A549 (cell line): ENCODE results near the gene KCNQ5. TPM values are rescaled to one million over a fixed set of nuclear protein-coding genes. Genes with fewer than 3 reads are reported as not detected.

Experiments used
- ATAC-seq, 2 experiments: fragments of 200-7000 bp in 1 of 2; fragments of >200 bp in 1 of 2; cut with Nextera tagmentation in 1 of 2; cut with Tn5 transposase in 1 of 2; 3 replicates each; pipeline versions ENCODE4 v1.8.0 to v1.9.1; 2018 to 2020; ENCODE audit warnings: mild to moderate bottlenecking in 1 of 2, moderate library complexity in 1 of 2
- CTCF ChIA-PET: fragments of 300-600 bp; sonication (Branson Sonifier 250); formaldehyde crosslinking; extraction: SDS; loops from one replicate; lab custom pipeline; 2021; ENCODE audit warnings: antibody characterized with exemption, inconsistent platforms; lab: Yijun Ruan, JAX
- POLR2A ChIA-PET: fragments of 350-600 bp; formaldehyde crosslinking; extraction: SDS; loops from one replicate; lab custom pipeline; 2021; ENCODE audit warnings: antibody characterized with exemption, inconsistent platforms; lab: Yijun Ruan, JAX
- DNase-seq, 2 experiments: peaks; one replicate each; pipeline versions ENCODE4 v3.0.0 to v3.0.0-alpha.2; 2011 to 2016; ENCODE audit warnings: low read depth in 1 of 2, low spot score in 1 of 2
- FAIRE-seq: peaks from 2 replicates; lab custom pipeline; 2011; peaks lifted over from hg19 to GRCh38; lab: Jason Lieb, UNC
- H3K27ac ChIP-seq, 2 experiments: fragments of >200 bp; sonication (Bioruptor Twin); formaldehyde crosslinking; 3 replicates each; pipeline ENCODE4 v1.5.1; 2016 to 2017
- H3K4me1 ChIP-seq: fragments of >200 bp; sonication (Bioruptor Twin); formaldehyde crosslinking; 3 replicates; pipeline ENCODE4 v1.6.1; 2016
- H3K4me2 ChIP-seq: fragments of >200 bp; sonication (Bioruptor Twin); formaldehyde crosslinking; 3 replicates; pipeline ENCODE4 v1.6.1; 2016
- H3K4me3 ChIP-seq: fragments of >200 bp; sonication (Bioruptor Twin); formaldehyde crosslinking; 3 replicates; pipeline ENCODE4 v1.5.1; 2016
- H3K9me3 ChIP-seq: fragments of >200 bp; sonication (Bioruptor Twin); formaldehyde crosslinking; 3 replicates; pipeline ENCODE4 v1.6.1; 2016
- ATOH8 ChIP-seq: fragments of 250-450 bp; sonication (Bioruptor Pico); IDR thresholded peaks from 2 replicates; pipeline ENCODE4 v1.5.0; 2020; ENCODE audit warnings: low read depth, mild to moderate bottlenecking, moderate library complexity
- CBX2 ChIP-seq: fragments of 200-600 bp; sonication (generic); IDR thresholded peaks from 2 replicates; pipeline ENCODE4 v1.6.1; 2016; ENCODE audit warnings: low read depth, mild to moderate bottlenecking, borderline replicate concordance
- CEBPB ChIP-seq, 2 experiments: fragments of >200 bp in 1 of 2; sonication (Bioruptor Twin) in 1 of 2; formaldehyde crosslinking in 1 of 2; IDR thresholded peaks; 2 replicates each; pipeline ENCODE4 v1.6.1; 2012 to 2016
- CHD2 ChIP-seq: fragments of 150-350 bp; IDR thresholded peaks from 2 replicates; pipeline ENCODE4 v1.6.1; 2014; ENCODE audit warnings: low read length; ENCODE audit not compliant: partially characterized antibody
- CTCF ChIP-seq: fragments of >200 bp; sonication (Bioruptor Twin); formaldehyde crosslinking; IDR thresholded peaks from 3 replicates; pipeline ENCODE4 v1.5.1; 2016
- FOSL2 ChIP-seq, 2 experiments: fragments of 450-650 bp in 1 of 2; fragments of >200 bp in 1 of 2; sonication (Bioruptor Twin) in 1 of 2; formaldehyde crosslinking; IDR thresholded peaks; 2 replicates each; pipeline versions ENCODE4 v1.5.0 to v1.6.1; 2016 to 2020; ENCODE audit warnings: mild to moderate bottlenecking in 1 of 2, moderate library complexity in 1 of 2
- HMGXB4 ChIP-seq: fragments of 250-450 bp; sonication (Bioruptor Pico); IDR thresholded peaks from 2 replicates; pipeline ENCODE4 v1.5.0; 2021; ENCODE audit warnings: mild to moderate bottlenecking, moderate library complexity, borderline replicate concordance
- HOXA7 ChIP-seq: fragments of 250-450 bp; sonication (Bioruptor Pico); IDR thresholded peaks from 2 replicates; pipeline ENCODE4 v1.5.0; 2020; ENCODE audit warnings: mild to moderate bottlenecking, moderate library complexity
- HOXB5 ChIP-seq: fragments of 250-450 bp; sonication (Bioruptor Pico); IDR thresholded peaks from 2 replicates; pipeline ENCODE4 v1.5.0; 2020; ENCODE audit warnings: mild to moderate bottlenecking, moderate library complexity
- KDM1A ChIP-seq: fragments of 200-600 bp; sonication (generic); IDR thresholded peaks from 2 replicates; pipeline ENCODE4 v1.6.1; 2016; ENCODE audit warnings: low read depth, mild to moderate bottlenecking
- MAX ChIP-seq: IDR thresholded peaks from 2 replicates; pipeline ENCODE4 v1.6.1; 2012
- MAZ ChIP-seq: fragments of 150-350 bp; IDR thresholded peaks from 2 replicates; pipeline ENCODE4 v1.6.1; 2014; ENCODE audit warnings: antibody characterized with exemption, low read depth, low read length, borderline replicate concordance
- MYC ChIP-seq: IDR thresholded peaks from 2 replicates; pipeline ENCODE4 v1.6.1; 2012; ENCODE audit warnings: mild to moderate bottlenecking, inconsistent platforms, low read length, improper control_type of control experiment, borderline replicate concordance
- NPAS2 ChIP-seq: fragments of 250-450 bp; sonication (Bioruptor Pico); IDR thresholded peaks from 2 replicates; pipeline ENCODE4 v1.8.0; 2022; ENCODE audit warnings: mild to moderate bottlenecking, moderate library complexity, borderline replicate concordance
- NR3C1 ChIP-seq: fragments of >200 bp; sonication (Bioruptor Twin); formaldehyde crosslinking; IDR thresholded peaks from 3 replicates; pipeline ENCODE4 v1.6.1; 2017
- PHF8 ChIP-seq: fragments of 200-600 bp; sonication (generic); IDR thresholded peaks from 2 replicates; pipeline ENCODE4 v1.6.1; 2016; ENCODE audit warnings: low read depth, mild to moderate bottlenecking, antibody characterized with exemption, moderate library complexity, borderline replicate concordance
- POLR2AphosphoS2 ChIP-seq: conservative IDR thresholded peaks from 2 replicates; pipeline ENCODE4 v1.6.1; 2012; ENCODE audit warnings: low read length, improper control_type of control experiment, inconsistent platforms
- RARB ChIP-seq: fragments of 250-450 bp; sonication (Bioruptor Pico); IDR thresholded peaks from 2 replicates; pipeline ENCODE4 v1.8.0; 2021; ENCODE audit warnings: mild to moderate bottlenecking, moderate library complexity
- RNF2 ChIP-seq: fragments of 200-600 bp; sonication (generic); IDR thresholded peaks from 2 replicates; pipeline ENCODE4 v1.6.1; 2016; ENCODE audit warnings: low read depth, mild to moderate bottlenecking, antibody characterized with exemption, moderate library complexity, borderline replicate concordance
- TFCP2L1 ChIP-seq: fragments of 250-450 bp; sonication (Bioruptor Pico); IDR thresholded peaks from 2 replicates; pipeline ENCODE4 v1.5.0; 2021; ENCODE audit warnings: mild to moderate bottlenecking
- TP53 ChIP-seq: fragments of 250-450 bp; sonication (Bioruptor Pico); IDR thresholded peaks from 2 replicates; pipeline ENCODE4 v1.5.0; 2021; ENCODE audit warnings: mild to moderate bottlenecking, moderate library complexity
- ZC3H11A ChIP-seq: fragments of 450-650 bp; IDR thresholded peaks from 2 replicates; pipeline ENCODE4 v1.6.1; 2014; ENCODE audit warnings: antibody characterized with exemption, mild to moderate bottlenecking
- WGBS: methylation state at CpG from one replicate; pipeline ENCODE4 v1.1.6; 2017; ENCODE audit errors: missing lambda C conversion rate; 5-methylcytosine and 5-hydroxymethylcytosine counted together
- polyA plus RNA-seq, 4 experiments: library from polyadenylated mRNA; depleted of rRNA in 3 of 4; stranded (reverse); fragments of >200 nt; fragmentation: RNase III in 1 of 4; extraction: RNeasy Plus Mini Kit Qiagen cat#74134 plus additional on column Dnase treatment in 1 of 4; gene quantifications; 2 replicates in 3 of 4; 3 replicates in 1 of 4; pipeline ENCODE4 v1.2.3, GENCODE V29; 2011 to 2017

The KCNQ5 gene
- polyA plus RNA-seq, 2 of the 4 experiments (the other 2 are of a cell fraction), result 1.2 to 1.3 TPM

GRCh38 chr6:73030791-73031782 is 409.2 kb downstream of the KCNQ5 start:
- no peak overlapping the region for H3K4me2 ChIP-seq
- ATAC-seq (no peak), DNase-seq (no peak), FAIRE-seq (no peak)
- ChIA-PET POLR2A (no interaction called here), CTCF (no interaction called here)
- H3K4me1 ChIP-seq, result peaks cover 18% of the 10 kb centered on the region
- WGBS, result 56% methylated on average over 9 of the region's 9 CpGs
- H3K27ac ChIP-seq, result no peak overlapping the region
- TF ChIP-seq MYC, result no peak
- TF ChIP-seq TFCP2L1, result no peak
- TF ChIP-seq HMGXB4 (CRISPR knock-in tag), result no peak
- no peak for TF ChIP-seq CHD2
- TF ChIP-seq FOSL2 (IDR thresholded peaks at IDR 0.05), result no peak
- no peak for TF ChIP-seq FOSL2 (CRISPR knock-in tag; IDR thresholded peaks at IDR 0.05)
- TF ChIP-seq CEBPB (IDR thresholded peaks at IDR 0.05), result no peak
- no peak for TF ChIP-seq MAZ
- TF ChIP-seq ZC3H11A, result no peak
- TF ChIP-seq CBX2, result no peak
- TF ChIP-seq CTCF, result no peak
- TF ChIP-seq NR3C1, result no peak
- no peak for TF ChIP-seq HOXA7
- no peak for TF ChIP-seq RARB
- TF ChIP-seq ATOH8, result no peak
- TF ChIP-seq HOXB5, result no peak
- no peak for TF ChIP-seq POLR2AphosphoS2
- no peak overlapping the region for H3K4me3 ChIP-seq
- H3K9me3 ChIP-seq, result no peaks in the 10 kb centered on the region

GRCh38 chr6:73032586-73032985 is 410.7 kb downstream of the KCNQ5 start:
- H3K4me2 ChIP-seq, result peak overlapping the region; percentile 43
- H3K9me3 ChIP-seq, result no peaks in the 10 kb centered on the region
- H3K4me1 ChIP-seq, result peaks cover 18% of the 10 kb centered on the region
- H3K27ac ChIP-seq, result peak overlapping the region in 1 of 2 experiments; percentile 45; a peak in 2 of 6 replicates
- 39% methylated on average over 2 of the region's 2 CpGs for WGBS
- FAIRE-seq (no peak), ATAC-seq (no peak), DNase-seq (peak; percentile 2 to 14)
- H3K4me3 ChIP-seq, result no peak overlapping the region
- TF ChIP-seq RNF2 (no peak), MAX (no peak), PHF8 (no peak), TP53 (CRISPR knock-in tag) (no peak), POLR2AphosphoS2 (no peak), NPAS2 (CRISPR knock-in tag) (no peak), KDM1A (no peak), FOSL2 (IDR thresholded peaks at IDR 0.05) (0 out of 2 replicates have a peak, but pooled peaks have one; percentile 12), FOSL2 (CRISPR knock-in tag; IDR thresholded peaks at IDR 0.05) (peak; percentile 47; the same call in 1 of the 2 replicates)
- ChIA-PET CTCF (no interaction called here), POLR2A (no interaction called here)
